Endothelial cell (in vitro differentiated cells): ENCODE measurements around the gene KCNQ1. TPM values are rescaled to one million over a fixed set of nuclear protein-coding genes. Genes with fewer than 3 reads are reported as not detected.
A peak's percentile ranks its signal among the peaks of the same experiment; 100 is the strongest.

ENCODE experiments used
- DNase-seq: peaks from one replicate; pipeline ENCODE4 v3.0.0; 2021; ENCODE audit warnings: low spot score
- H3K27ac Mint-ChIP-seq: one replicate; pipeline ENCODE4 v1.8.0; 2021; ENCODE audit warnings: mixed read lengths, inconsistent platforms; ENCODE audit not compliant: unreplicated experiment
- H3K27me3 Mint-ChIP-seq: one replicate; pipeline ENCODE4 v1.8.0; 2021; ENCODE audit warnings: mild to moderate bottlenecking, moderate library complexity, mixed read lengths, inconsistent platforms; ENCODE audit not compliant: unreplicated experiment
- H3K36me3 Mint-ChIP-seq: one replicate; pipeline ENCODE4 v1.8.0; 2021; ENCODE audit warnings: mild to moderate bottlenecking, low read depth, mixed read lengths, inconsistent platforms; ENCODE audit not compliant: unreplicated experiment
- H3K4me1 Mint-ChIP-seq: one replicate; pipeline ENCODE4 v1.8.0; 2021; ENCODE audit warnings: mild to moderate bottlenecking, mixed read lengths, inconsistent platforms; ENCODE audit not compliant: unreplicated experiment
- H3K4me3 Mint-ChIP-seq: one replicate; pipeline ENCODE4 v1.8.0; 2021; ENCODE audit warnings: mild to moderate bottlenecking, mixed read lengths, inconsistent platforms; ENCODE audit not compliant: unreplicated experiment
- H3K9me3 Mint-ChIP-seq: one replicate; pipeline ENCODE4 v1.8.0; 2021; ENCODE audit warnings: mixed read lengths, inconsistent platforms; ENCODE audit not compliant: unreplicated experiment
- total RNA-seq: library from RNA; stranded (reverse); fragmentation: NEBNext Ultra II Directional; extraction: Animal tissue kit (Norgen Biotek cat#: 25700); gene quantifications from one replicate; pipeline ENCODE4 v1.2.1, GENCODE V29; 2021; ENCODE audit not compliant: unreplicated experiment
- TF ChIP-seq, protein P1 (sequence below): fragments of 200-600 bp; sonication (generic); IDR thresholded peaks from one replicate; pipeline ENCODE4 v1.5.0; 2021; ENCODE audit warnings: antibody characterized with exemption; ENCODE audit not compliant: unreplicated experiment

The KCNQ1 gene
- total RNA-seq, 1 donor from 2014 or later, result 35.3 TPM

GRCh38 chr11:2518111-2518982, 73.5 kb downstream of the KCNQ1 start:
- Mint-ChIP-seq H3K27ac (no peak overlapping the region), H3K9me3 (no peaks in the 10 kb centered on the region), H3K4me3 (no peak overlapping the region), H3K36me3 (no peaks in the 10 kb centered on the region), H3K27me3 (peaks cover 7% of the 10 kb centered on the region), H3K4me1 (no peaks in the 10 kb centered on the region)
- TF ChIP-seq, protein P1, sequence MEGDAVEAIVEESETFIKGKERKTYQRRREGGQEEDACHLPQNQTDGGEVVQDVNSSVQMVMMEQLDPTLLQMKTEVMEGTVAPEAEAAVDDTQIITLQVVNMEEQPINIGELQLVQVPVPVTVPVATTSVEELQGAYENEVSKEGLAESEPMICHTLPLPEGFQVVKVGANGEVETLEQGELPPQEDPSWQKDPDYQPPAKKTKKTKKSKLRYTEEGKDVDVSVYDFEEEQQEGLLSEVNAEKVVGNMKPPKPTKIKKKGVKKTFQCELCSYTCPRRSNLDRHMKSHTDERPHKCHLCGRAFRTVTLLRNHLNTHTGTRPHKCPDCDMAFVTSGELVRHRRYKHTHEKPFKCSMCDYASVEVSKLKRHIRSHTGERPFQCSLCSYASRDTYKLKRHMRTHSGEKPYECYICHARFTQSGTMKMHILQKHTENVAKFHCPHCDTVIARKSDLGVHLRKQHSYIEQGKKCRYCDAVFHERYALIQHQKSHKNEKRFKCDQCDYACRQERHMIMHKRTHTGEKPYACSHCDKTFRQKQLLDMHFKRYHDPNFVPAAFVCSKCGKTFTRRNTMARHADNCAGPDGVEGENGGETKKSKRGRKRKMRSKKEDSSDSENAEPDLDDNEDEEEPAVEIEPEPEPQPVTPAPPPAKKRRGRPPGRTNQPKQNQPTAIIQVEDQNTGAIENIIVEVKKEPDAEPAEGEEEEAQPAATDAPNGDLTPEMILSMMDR, result no peak
- DNase-seq, result peak; percentile 2

DNA sequence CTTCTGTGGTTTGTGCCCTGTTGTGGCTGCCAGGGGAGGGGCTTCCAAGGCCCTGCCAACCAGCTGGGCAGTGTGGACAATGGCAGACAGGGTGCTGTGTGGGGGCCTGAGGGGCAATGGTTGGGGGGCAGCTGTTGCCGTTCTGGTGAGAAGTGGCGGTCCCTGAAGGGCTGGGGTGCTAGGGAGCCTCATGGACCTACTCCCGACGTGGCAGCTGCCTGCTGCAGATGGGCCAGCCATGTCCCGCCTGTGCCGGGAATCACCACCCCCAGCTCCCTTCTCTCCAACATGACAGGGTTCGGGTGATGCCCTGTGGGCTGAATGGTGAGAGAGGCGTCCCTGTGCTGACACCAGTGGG, 74.2 kb downstream of the KCNQ1 start:
- DNase-seq, result peak; percentile 1
- no peaks in the 10 kb centered on the region for H3K4me1 Mint-ChIP-seq

DNA sequence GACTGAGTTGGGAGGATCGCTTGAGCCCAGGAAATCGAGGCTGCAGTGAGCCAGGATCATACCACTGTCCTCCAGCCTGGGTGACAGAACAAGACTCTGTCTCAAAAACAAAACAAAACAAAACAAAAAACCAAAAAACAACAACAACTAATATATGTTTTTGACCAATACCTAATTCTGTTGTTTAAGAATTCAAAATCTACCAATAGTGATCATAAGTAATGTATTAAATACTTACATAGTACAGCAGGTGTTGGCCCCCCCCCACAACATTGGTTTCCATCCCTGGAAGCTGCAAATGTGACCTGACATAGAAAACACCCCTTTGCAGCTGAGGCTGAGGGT, 74.7 kb downstream of the KCNQ1 start:
- H3K27ac Mint-ChIP-seq, result no peak overlapping the region
- DNase-seq, result peak; percentile 1
- H3K27me3 Mint-ChIP-seq, result peaks cover 9% of the 10 kb centered on the region
- TF ChIP-seq, protein P1, result no peak
- H3K4me1 Mint-ChIP-seq, result no peaks in the 10 kb centered on the region
- no peaks in the 10 kb centered on the region for H3K9me3 Mint-ChIP-seq
- no peak overlapping the region for H3K4me3 Mint-ChIP-seq
- no peaks in the 10 kb centered on the region for H3K36me3 Mint-ChIP-seq

More for the DNA sequence above, 74.2 kb downstream of the KCNQ1 start:
- H3K9me3 Mint-ChIP-seq, result no peaks in the 10 kb centered on the region
- TF ChIP-seq, protein P1, result no peak
- H3K4me3 Mint-ChIP-seq, result no peak overlapping the region
- H3K36me3 Mint-ChIP-seq, result no peaks in the 10 kb centered on the region
- H3K27ac Mint-ChIP-seq, result no peak overlapping the region
- H3K27me3 Mint-ChIP-seq, result peaks cover 8% of the 10 kb centered on the region

GRCh38 chr11:2519862-2520735, 75.3 kb downstream of the KCNQ1 start:
- Mint-ChIP-seq H3K27ac (no peak overlapping the region), H3K4me1 (no peaks in the 10 kb centered on the region), H3K4me3 (no peak overlapping the region), H3K9me3 (no peaks in the 10 kb centered on the region), H3K36me3 (no peaks in the 10 kb centered on the region), H3K27me3 (peaks cover 10% of the 10 kb centered on the region)
- TF ChIP-seq, protein P1, result no peak
- DNase-seq, result peak; percentile 2

DNA sequence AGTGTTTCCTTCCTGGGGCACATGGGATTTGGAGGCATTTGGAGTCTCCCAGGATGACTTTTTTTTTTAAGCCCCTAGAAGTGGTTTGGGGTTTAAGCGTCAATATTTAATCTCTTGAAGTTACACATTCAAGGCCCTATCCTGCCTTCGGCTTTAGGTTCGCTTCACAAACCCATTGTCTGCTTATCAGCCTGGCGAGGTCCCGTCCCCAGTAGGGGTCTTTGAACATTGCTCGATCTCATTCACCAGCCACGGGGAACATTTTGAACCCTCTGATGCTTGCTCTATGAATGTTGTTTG, 75.9 kb downstream of the KCNQ1 start:
- Mint-ChIP-seq H3K4me3 (no peak overlapping the region), H3K27ac (no peak overlapping the region), H3K36me3 (no peaks in the 10 kb centered on the region), H3K9me3 (no peaks in the 10 kb centered on the region), H3K27me3 (peaks cover 10% of the 10 kb centered on the region), H3K4me1 (no peaks in the 10 kb centered on the region)
- DNase-seq, result peak; percentile 1
- TF ChIP-seq, protein P1, result no peak
